Hippocampal formation (tissue), 2 donors: ENCODE data around the gene HIF3A.
A peak's percentile ranks its signal among the peaks of the same experiment; 100 is the strongest.
"Not testable (repeated sequence)": the region's sequence is repeated elsewhere in the genome, so short reads cannot be mapped to it uniquely, and the experiment has no call there.

Experiments used
- DNase-seq, 2 donors: peaks; one replicate each; lab custom pipeline; 2025; lab: John Stamatoyannopoulos, UW

HIF3A gene

GRCh38 chr19:46296722-46297461 lies at the start of gene HIF3A:
Gene HIF3A, plus strand, starts transcription at chr19:46297042. Its CDS starts 35 bp downstream, at chr19:46297077.
- DNase-seq: peak; percentile 41 to 43

- no peak for DNase-seq
Observed at GRCh38 chr19:46250076-46250735, 46.6 kb upstream of the HIF3A start.

DNA sequence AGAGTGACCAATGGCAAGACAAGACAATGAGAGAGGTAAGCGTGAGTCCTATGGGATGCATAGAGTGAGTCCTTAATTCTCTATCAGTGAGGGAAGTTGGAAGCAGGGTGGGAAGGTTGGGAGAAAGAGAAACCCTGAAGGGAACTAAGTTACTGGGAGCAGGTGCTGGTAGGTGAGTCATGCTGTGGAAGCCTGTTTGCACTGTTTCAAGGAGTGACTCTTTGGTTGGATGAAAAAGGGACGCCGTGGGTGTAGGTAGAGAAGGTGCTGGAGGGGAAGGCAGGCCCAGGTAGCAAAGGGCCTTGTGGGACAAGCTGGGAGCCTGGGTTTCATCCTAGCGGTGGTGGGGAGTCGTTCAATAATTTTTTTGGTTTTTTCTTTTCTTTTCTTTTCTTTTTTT lies 45.4 kb upstream of the HIF3A start:
- no peak for DNase-seq

GRCh38 chr19:46254776-46255175 lies 42.1 kb upstream of the HIF3A start:
- no peak for DNase-seq

GRCh38 chr19:46256855-46257254 lies 40.0 kb upstream of the HIF3A start:
- no peak for DNase-seq

DNA sequence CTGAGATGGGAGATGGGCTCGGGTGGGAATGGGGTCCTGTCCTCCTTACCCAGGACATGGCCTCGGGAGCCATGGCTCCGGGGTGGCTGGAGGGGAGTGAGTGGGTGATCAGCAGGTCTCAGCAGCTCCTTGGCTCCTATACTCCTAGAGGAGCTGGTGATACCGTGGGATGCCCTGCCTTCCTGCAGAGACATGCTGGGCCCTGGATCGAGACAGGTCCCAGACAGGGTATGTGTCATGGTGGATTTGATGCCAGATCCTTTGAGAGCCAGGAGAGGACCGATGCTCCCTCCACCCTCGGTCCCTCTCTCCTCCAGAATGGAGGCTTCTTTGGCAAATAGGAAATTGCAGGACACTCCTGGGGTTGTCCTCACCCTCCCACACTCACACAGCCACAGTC lies 35.3 kb upstream of the HIF3A start:
- DNase-seq: not testable (repeated sequence)

DNA sequence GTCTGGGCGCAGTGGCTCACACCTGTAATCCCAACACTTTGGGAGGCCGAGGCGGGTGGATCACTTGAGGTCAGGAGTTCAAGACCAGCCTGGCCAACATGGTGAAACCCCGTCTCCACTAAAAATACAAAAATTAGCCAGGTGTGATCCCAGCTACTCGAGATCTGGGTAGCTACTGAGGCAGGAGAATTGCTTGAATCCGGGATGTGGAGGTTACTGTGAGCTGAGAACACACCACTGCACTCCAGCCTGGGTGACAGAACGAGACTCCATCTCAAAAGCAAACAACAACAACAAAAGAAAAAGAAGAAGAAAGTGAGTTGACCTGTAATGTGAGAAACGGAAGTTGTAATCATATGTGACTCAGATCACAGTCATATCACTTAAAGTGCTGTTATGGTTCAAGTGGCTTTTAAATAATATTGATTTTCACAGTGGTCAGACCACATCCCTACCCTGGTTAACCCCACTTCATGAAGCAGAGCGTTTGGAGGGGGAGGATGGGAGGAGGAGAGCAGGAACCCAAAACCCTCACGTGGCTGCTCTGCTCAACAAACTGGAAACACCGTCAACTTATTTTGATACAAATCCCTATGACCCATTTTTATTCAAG lies 34.1 kb upstream of the HIF3A start:
- DNase-seq: not testable (repeated sequence)

- DNase-seq: not testable (repeated sequence)
Observed at GRCh38 chr19:46264801-46265200, 32.0 kb upstream of the HIF3A start.

DNA sequence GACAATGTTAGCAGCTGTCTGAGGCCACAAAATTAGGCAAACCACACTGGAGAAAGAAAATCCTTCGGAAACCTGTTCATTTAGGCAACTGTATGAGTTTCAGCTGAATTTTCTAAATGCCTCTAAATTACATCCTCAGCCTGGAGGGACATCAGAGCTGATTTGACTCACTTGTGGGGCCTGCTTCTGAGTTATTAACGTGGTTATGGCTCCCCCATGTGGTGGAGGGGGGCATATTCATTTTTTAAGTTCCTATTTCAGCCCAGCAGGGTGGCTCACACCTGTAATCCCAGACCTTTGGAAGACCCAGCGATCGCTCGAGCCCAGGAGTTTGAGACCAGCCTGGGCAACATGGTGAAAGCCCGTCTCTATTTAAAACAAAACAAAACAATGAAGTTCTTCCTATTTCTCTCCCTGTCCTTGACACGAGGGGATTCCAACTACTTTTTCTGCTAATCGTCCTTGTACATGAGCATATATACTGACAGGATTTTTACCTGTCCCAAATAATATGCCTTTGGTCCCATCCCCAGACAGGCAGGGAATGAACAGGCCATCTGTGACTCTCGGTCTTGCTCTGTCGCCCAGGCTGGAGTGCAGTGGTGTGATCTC lies 31.5 kb upstream of the HIF3A start:
- DNase-seq: peak; percentile 55 to 67

DNA sequence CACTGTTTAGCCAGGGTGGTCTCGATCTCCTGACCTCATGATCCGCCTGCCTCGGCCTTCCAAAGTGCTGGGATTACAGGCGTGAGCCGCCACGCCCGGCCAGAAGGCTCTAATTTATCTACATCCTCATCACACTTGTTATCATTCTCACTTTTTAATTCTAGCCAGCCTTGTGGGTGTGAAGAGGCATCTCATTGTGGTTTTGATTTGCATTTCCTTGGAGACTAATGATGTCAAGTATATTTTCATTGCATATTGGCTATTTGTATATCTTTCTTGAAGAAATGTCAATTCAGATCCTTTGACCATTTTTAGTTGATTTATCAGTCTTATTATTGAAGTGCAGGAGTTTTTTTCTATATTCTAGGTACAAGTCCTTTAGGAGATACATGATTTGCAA lies 27.7 kb upstream of the HIF3A start:
- DNase-seq: no peak

DNA sequence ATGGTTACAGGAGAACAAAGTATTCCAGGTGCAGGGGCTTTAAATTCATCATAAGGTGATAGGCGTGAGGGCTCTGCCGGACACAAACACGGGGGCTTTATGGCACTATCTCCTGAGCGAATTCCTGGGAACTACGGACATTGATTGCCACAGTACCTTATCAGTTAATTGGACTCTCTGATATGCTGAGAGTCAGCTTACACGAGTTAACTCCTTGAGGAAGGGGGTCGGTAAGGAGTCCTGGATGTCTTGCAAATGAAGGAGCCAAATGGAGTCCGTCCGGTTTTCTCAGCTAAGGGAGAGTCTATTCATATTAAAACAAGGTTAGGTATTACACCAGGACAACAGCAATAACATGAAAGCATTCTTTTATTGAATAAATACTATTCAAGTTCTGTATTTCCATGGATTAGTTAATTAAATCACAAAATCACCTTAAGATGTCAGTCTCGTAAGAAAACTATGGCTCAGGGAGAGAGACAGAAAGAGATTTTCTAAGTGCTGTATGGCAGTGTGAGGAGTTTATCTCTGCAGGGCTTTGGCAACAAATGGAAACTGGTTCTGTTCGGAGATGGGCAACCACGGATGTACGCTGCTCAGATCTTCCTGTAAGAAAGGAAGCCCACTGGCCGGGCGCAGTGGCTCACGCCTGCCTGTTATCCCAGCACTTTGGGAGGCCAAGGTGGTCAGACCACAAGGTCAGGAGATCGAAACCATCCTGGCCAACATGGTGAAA lies 26.2 kb upstream of the HIF3A start:
- no peak for DNase-seq

- no peak for DNase-seq
Observed at GRCh38 chr19:46271481-46272197, 25.2 kb upstream of the HIF3A start.

DNA sequence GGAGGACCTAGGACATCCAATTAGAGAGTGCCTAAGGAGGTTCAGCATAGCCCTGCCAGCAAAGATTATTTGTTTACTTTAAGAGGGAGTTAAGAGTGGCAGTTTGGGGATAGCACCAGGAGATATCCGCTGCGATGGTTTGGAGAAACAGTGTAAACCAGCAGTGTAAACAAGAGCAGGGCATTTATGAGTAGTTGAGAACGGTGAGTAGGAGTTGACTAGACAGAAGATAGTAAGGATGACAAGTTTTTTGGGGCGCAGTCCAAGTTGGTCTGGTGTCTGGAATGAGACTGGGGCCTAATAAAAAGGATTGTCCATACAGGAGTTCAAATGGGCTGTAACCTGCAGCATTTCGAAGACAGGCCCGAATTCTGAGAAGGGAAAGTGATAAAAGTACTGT lies 22.9 kb upstream of the HIF3A start:
- DNase-seq: not testable (repeated sequence)

DNA sequence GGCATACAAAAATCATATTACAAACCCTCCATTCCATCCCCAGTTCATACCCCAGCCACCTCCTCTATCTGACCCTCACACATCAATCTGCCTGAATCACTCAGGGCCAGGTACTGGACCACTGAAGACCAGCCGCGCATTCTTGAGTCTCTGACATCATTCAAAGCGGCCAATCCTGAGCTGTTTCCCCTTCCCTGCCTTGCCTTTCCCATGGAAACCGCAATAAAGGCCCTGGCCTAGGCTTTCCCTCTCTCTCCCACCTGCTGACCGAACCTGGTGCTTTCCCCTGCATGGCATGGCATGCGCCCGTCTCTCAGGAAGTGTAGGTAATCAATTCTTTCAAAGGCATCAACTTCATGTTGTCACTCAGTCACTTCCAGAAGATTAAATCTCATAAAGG lies 17.7 kb upstream of the HIF3A start:
- DNase-seq: no peak

DNA sequence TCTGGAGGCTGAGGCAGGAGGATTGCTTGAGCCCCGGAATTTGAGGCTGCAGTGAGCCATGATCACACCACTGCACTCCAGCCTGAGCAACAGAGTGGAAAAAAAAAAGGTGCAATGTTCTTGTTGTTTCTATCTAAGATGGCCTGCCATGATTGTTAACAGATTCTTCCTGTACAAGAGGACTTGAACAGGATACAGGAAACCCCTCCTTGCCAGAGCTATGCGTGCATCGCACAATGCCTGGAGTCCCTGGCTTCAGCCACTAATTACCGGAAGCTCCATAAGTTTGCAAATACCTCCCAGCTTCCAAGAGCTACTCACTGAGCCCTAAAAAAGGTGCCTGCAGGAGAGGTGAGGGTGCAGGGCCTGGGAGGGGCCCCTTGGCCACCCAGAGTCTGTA lies 13.1 kb upstream of the HIF3A start:
- DNase-seq: no peak

- no peak for DNase-seq
Observed at GRCh38 chr19:46284635-46285034, 12.2 kb upstream of the HIF3A start.

DNA sequence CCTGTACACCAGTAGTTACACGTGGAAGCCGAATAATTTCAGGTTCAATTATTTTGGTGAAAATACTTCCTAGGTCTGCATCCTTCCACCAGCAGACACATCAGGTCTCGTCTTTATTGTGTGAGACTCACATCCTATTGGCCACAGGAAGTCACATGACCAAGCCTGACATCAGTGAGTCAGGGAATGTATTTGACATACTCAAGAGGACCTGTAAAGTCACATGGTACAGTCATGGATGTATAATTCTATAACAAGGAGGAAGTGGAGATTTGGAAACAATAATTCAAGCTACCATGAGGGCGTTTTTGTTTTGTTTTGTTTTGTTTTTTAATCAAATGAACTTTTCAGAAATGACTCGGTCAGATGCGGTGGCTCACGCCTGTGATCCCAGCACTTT lies 9.3 kb upstream of the HIF3A start:
- no peak for DNase-seq

GRCh38 chr19:46288896-46289588 lies 7.8 kb upstream of the HIF3A start:
- no peak for DNase-seq

- no peak for DNase-seq
Observed at GRCh38 chr19:46289724-46290619, 6.9 kb upstream of the HIF3A start.

- no peak for DNase-seq
Observed at GRCh38 chr19:46291829-46292228, 5.0 kb upstream of the HIF3A start.
